NOMO-1 (cell line): ENCODE results near the gene MPPED1.

Experiments used
- DNase-seq, 2 experiments: peaks; one replicate each; lab custom pipeline; 2025; ENCODE audit not compliant: unreplicated experiment in 2 of 2; lab: John Stamatoyannopoulos, UW

The MPPED1 gene

GRCh38 chr22:43535741-43536140 is 123.9 kb downstream of the MPPED1 start:
- DNase-seq: no peak

GRCh38 chr22:43537019-43537585 is 125.3 kb downstream of the MPPED1 start:
- DNase-seq: peak; percentile 14 to 21

GRCh38 chr22:43539572-43540528 is 128.0 kb downstream of the MPPED1 start:
- DNase-seq: no peak

GRCh38 chr22:43540529-43540923 is 128.7 kb downstream of the MPPED1 start:
- DNase-seq: no peak

GRCh38 chr22:43541022-43541421 is 129.2 kb downstream of the MPPED1 start:
- no peak for DNase-seq

GRCh38 chr22:43541462-43542407 is 129.9 kb downstream of the MPPED1 start:
- no peak for DNase-seq

- DNase-seq: no peak
These were observed 131.1 kb downstream of the MPPED1 start for GRCh38 chr22:43542681-43543521.

- DNase-seq: no peak
These were observed 131.9 kb downstream of the MPPED1 start for GRCh38 chr22:43543522-43544288.

- no peak for DNase-seq
These were observed 132.5 kb downstream of the MPPED1 start for GRCh38 chr22:43544289-43544673.

GRCh38 chr22:43546186-43546585 is 134.4 kb downstream of the MPPED1 start:
- DNase-seq: no peak

- DNase-seq: no peak
These were observed 138.3 kb downstream of the MPPED1 start for GRCh38 chr22:43550024-43550620.

- DNase-seq: no peak
These were observed 138.9 kb downstream of the MPPED1 start for GRCh38 chr22:43550672-43551071.

- no peak for DNase-seq
These were observed 141.8 kb downstream of the MPPED1 start for GRCh38 chr22:43553451-43554258.

- no peak for DNase-seq
These were observed 142.4 kb downstream of the MPPED1 start for GRCh38 chr22:43554259-43554636.

- DNase-seq: no peak
These were observed 143.0 kb downstream of the MPPED1 start for GRCh38 chr22:43554694-43555365.

- DNase-seq: no peak
These were observed 144.0 kb downstream of the MPPED1 start for GRCh38 chr22:43555561-43556515.
